GM18499 (cell line): Measurements from ENCODE around the gene HHAT.

Source experiments
- ATAC-seq: cut with Tn5 transposase; IDR thresholded peaks from one replicate; pipeline ENCODE4 v1.9.1; 2021; ENCODE audit warnings: moderate number of reproducible peaks; ENCODE audit not compliant: insufficient read depth, unreplicated experiment

The HHAT gene

DNA sequence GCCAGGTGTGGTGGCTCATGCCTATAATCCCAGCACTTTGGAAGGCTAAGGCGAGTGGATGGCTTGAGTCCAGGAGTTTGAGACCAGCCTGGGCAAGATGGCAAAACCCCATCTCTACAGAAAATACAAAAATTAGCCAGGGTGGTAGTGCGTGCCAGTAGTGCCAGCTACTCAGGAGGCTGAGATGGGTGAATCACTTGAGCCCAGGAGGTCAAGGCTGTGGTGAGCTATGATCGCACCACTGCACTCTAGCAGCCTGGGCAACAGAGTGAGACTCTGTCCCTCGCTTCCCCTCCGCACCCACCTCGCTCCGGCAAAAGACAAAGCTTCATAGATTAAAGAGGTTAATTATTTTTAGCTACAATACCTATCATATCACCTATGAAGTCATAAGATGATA, 100.0 kb downstream of the HHAT start:
- no peak for ATAC-seq

DNA sequence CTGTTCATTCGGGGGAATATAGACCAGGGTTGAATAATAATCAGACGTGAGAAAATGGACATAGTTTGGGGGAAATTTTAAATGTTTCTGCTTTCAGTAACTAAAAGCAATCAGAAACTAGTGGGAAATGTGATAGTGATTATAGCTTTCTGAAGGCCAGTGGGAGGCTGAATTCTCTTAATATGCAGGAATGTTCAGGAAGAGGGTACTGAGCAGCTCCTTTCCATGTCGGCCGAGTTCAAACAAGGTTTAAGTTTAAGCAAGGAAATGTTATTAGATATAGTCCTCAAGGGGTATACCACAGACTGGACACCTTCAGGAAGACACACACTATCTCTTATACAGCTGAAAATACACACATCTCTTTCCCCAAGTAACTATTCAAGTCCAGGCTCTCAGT, 105.5 kb downstream of the HHAT start:
- no peak for ATAC-seq

DNA sequence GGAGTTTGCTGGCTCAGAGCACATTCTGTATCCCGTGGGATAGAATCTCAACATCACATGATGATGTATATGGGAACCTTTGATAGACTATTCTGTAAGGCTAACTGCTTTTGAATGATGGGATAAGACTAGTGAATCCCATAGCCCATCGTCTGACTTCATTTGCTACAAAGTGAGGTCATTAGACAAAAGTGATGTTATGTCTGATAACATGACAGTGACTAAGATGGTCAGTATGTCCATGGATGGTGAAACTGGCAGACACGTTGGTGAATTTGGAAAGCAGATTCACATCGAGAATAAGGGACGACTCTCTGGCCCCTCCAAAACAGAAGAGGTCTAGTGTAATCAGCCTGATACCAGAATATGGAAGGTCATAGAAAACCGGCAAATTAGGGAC, 108.4 kb downstream of the HHAT start:
- ATAC-seq: no peak

DNA sequence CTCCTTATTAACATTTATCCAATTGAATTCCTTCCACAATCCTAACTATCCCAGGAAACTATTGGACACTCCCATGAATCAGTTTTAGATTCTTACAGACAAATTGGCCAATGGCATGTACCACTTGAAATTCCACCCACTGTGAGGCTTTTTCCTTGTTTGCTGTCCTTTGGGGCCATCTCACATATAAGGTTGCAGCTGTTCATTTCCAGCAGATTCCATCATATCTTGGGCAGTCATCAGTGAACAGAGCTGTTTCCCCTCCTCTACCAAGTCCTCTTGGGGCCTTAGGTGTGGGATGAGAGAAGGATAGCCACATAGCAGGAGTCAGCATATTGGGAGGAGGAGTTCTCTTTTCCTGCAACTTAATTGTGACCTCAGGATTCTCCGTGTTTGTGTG, 109.1 kb downstream of the HHAT start:
- no peak for ATAC-seq

DNA sequence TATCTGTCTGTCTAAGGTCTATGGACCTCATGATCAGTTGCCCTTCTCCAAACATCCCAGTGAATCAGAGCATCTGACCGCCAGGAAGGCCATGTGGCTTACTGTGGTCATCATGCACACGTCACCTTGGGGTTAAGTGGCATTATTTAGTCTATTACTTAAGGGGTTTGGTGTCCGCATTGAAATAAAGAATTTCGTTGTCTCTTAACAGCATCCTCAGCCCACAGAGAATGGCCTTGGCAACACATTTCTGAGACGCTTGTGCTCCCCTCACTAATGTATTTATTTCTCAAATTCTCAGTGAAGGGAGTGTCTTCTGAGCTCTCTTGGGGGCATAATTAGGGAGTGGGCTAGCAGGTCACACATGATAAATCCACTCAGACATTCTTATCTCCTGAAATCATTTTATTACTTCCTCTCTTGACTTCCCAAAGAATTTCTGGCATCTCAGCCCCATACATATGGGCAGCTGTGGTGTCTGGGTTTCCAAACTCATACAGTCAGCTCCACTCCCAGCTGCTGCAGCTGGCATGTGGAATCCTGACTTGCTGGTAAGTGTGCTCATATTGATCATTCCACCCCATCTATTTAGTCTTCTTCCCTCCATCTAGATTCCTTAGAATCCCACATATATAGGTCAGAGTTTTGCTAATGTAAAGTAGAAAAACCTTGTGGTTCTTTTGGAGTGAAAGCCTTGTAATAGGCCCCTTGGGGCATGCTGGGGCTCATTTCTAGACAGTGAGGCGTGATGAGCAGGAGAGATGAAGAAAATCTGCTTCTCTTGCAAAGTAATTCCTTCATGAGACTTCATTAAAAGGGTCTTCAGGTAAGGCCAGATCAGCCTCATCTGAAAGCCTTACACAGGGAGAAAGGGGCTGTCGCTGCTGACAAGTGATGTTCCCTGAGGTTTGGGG, 110.5 kb downstream of the HHAT start:
- ATAC-seq: no peak

DNA sequence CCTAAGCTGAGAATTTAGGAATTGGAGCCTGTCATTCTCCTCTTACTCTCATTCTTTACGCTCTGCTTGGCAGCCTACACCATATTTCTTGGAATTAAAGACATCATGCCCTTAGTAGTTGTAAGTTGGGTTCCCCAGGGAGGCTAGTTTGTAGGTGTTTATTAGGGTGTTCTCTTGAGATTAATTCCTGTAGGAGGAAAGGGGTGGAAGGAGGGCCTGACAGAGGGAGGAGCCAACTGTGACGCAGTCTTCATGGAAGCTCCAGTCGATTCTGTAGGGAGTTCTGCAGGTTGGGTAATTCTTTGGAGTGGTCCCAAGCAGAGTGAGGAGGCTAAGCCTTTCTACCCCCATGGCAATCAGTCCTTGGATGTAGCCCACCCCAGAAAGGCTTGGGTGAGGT, 111.4 kb downstream of the HHAT start:
- ATAC-seq: no peak

DNA sequence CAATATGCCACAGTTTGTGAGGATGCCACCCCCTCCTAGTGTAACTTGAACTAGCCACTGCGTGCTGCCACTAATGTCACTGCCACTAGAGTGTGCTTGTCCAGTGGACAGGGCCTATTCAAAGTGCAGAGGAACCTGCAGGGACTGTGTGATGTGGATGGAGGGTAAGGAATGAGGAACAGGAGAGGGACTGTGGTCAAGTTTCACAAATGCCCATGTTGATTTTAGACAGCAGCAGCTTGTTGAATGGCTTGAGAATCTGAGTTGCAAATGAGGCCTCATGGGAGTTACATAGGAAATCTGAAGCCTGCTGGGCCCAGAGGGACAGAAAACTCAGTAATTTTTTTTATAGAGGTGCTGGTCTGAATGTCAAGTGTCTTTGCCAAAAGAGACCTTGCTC, 112.3 kb downstream of the HHAT start:
- no peak for ATAC-seq

DNA sequence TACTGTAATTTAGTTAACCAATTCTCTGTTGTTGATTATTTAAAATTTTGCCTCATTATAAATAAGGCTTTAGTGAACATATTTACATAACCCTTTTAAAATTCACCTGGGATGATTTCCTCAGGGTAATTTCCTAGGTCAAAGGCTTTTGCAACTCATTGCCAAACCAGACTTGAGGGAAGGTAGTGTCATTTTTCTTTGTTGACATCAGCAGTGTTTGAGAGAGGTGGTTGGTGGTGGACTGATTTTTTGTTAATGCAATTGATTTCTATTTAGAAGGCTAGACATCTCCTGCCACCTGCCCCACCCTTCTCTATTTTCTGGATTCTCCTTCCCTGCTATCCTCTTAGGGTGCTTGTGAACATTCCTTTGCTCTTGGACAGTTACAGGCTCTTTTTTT, 116.8 kb downstream of the HHAT start:
- no peak for ATAC-seq

DNA sequence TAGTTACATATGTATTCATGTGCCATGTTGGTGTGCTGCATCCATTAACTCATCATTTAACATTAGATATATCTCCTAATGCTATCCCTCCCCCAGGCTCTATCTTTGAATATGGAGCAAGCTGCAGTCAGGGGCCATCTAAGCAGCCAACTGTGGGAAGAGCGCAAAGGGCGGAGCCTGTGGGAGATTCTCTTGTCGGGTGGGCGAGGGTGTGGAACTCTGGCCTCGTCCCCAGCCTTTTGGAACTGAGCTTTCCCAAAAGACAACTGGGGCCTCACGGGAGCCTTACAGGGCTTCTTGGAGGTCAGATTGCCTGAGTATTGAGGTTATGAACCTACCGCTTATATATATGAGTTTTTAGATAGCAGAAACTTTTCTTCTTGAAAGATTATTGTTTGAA, 117.2 kb downstream of the HHAT start:
- no peak for ATAC-seq

DNA sequence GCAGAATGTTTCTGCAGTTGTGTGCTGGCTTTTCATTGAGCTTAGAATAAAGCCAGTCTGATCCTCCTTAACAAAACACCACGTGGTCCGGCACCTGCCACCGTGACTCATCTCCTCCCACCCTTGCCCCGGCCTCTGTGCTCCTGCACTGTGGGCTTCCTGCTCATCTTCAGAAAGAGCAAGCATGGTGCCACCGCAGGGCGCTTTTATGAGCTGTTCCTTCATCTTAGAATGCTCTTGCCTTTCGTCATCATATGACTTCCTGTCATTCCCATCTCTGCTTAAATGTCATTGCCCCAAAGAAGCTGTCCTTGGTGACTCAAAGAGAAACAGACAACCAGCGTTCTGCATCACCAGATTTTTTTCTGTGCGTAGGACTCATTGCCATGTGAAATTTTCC, 117.8 kb downstream of the HHAT start:
- ATAC-seq: peak; percentile 67

DNA sequence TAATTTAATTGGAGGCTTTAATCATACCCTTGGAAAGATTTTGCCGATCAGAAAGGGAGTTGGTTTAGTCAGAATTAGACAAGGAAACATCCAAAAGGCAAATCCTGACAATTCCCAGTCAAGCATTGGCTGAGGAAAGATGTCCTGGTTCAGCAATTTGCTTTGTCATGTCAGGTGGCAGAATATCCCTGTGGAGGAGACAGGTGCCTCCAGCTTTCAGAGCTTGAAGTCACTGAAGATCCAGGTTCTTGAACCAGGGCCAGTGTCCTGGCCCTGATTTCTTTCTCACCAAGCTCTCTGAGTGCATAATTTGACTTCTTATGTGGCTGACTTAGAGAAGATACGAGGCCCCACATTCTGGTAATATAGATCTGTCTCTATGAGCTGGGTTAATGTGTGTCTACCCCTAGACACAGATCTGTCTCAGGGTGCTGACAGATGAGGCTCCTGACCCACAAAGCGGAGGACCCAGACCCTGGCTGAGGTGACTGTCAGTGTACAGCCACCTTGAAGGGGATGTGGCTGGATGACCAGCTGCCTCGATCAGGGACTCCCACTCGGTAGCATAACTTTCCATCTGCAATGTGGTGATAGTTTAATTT, 118.9 kb downstream of the HHAT start:
- ATAC-seq: no peak

DNA sequence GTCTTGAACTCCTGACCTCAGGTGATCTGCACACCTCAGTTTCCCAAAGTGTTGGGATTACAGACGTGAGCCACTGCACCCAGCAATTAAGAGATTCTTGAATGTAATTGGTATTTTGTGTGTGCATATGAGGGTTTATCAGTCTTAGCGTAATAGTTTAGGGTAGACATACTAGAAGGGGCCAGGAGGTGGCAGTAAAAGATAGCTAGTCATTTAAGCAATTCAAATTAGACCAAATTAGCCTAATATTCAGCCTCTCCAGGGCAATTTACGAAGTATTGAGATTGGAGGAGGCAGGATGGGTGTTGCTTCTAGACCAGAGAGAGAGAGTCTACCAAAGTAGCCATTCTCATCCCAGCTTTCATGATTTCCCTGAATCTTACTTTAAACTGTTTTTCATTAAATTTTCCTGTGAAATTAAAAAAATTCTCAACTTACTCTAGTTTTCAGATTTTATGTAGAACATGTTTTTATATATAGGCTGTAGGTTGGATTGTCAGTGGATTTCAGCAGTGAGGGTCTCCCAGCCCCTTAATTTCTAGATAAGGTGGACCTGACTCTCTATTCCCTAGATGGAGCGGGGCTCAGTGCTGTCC, 119.7 kb downstream of the HHAT start:
- no peak for ATAC-seq

DNA sequence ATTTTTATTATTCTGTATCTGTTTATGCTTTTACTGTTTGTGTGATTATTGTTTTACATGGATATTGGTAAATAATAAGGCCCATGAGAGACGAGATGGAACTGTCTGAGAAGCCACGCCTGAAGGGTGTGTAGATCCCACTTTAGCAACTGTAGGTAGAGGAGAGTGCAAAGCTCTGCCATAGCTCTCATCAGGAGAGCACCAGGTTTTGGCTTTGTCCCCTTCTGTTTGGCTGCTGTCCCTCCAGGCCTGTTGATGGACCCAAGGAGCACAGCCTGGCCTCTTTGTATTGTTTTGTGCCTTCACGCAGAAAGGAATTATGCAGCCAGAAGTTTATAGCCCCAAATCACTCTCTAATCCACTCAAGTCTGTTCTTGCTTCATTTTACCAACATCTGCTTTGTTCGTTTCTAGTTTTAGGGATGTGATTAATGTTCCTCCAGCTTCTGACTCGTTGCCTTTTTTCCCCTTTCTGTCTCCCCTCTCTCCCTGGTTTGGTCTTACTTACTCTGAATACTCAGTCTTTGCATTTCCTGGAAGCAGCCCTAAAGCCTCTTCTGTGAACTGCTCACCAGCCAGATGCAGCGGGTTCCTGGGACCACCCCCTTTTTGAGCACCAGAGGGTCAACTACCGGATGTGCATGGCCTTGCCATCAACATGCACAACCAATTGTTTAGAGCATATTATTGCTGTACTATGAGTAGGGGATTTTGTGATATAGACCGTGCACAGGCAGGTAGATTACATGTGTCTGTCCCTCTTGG, 127.3 kb downstream of the HHAT start:
- ATAC-seq: no peak

DNA sequence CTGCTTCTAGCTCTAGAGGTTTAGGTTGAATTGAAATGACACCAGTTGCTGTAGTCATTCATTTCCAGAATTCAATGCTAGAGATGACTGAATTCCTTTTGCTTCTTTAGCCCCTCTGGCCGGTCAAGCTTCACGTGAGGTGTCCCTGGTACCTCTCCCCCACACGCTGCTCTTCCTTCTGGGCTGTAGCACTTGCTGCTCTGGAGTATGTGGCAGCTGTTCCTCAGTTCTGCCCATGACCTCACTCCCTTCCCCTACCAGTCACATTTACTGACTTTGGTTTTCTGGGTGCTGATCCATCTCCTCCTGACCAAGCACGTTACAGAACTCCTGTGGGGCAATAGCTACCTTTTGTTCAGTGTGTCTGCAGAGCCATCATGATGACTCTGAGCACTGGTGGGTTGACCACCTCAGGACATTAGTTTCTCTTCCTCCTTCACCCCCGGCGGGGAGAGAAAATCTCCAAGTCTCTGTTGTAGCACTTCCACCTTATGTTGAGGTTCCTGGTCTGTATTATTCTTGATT, 128.1 kb downstream of the HHAT start:
- no peak for ATAC-seq

DNA sequence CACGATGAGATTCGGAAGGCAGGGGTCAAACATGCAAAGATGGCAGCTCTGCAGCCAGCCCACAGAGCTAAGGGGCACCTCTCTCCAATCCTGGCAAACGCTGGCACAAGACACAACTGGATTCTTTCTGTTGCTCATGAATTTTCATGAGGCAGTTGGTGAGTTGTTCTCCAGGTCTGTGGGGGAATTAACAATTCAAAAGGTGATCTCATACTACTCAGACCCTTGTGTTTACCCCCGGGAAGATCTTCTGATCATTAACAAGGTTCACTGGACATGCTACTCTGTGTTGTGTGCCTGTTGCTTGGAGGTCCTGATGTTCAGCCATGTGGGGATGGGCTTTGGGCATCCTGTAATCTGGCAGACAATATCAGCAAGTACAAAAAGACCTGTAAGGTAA, 128.9 kb downstream of the HHAT start:
- ATAC-seq: no peak

DNA sequence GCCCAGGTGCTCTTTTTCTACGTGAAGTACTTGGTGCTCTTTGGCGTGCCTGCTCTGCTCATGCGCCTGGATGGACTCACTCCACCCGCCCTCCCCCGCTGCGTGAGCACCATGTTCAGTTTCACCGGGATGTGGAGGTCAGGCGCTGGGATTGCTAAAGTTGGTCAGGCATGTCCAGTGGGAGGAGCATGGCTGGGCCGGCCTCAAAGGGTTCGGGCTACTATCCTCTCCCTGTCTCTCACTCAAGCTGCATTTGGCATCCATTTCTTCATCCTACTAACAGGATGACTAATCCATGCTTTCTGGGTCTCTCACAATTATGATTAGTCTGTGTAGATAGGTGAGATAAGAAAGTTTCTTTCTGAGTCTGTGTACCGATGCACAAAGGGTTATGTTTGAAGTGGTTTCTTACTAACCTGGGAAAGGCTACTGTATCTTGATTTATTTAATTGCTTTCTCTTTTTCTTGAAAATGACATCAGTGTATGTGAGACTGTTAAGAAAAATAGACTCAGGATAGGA, 135.9 kb downstream of the HHAT start:
- ATAC-seq: no peak

DNA sequence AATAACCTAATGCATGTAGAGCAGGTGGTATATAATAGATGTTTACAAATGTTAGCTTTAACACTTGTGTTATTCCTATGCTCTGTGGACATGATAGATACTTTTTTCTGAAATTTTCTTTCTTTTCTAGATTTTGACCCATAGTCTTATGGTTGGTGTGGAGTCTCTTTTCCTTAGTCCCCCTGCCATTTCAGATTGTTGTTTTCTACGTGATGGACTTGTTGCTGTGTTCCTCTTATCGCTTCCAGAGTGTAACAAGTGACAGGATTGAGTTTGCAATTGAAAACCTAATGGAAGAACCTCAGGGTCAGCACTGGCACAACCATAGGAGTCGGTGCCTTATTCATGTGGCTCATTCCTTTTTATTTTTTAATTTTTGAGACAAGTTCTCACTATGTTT, 136.4 kb downstream of the HHAT start:
- ATAC-seq: no peak

DNA sequence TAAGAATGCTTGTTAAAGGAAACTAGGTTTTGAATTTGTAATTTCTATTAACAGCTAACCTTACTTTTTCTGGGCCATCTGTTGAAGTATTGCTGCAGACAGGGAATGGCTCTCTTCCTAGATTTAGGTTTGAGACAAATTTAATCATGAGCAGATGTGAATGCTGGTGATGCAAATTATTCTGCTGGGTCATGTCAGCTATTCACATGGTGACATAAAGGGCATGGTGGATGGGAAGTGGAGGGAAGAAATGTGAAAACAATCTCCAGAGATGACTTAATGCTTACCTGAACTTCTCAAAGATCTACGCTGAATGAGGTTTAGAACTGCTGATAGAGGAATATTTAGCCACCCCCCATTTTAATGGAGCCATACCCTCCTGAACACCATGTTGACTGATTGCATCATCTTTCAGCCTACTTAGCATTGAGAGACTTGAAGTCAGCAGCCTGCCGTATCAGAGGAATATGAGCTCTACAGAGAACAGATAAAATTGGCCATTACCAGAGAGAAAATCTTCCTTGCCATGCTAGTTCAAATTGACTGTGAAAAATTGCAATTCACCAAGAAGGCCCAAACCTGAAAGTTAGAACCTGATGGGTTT, 138.8 kb downstream of the HHAT start:
- ATAC-seq: no peak

DNA sequence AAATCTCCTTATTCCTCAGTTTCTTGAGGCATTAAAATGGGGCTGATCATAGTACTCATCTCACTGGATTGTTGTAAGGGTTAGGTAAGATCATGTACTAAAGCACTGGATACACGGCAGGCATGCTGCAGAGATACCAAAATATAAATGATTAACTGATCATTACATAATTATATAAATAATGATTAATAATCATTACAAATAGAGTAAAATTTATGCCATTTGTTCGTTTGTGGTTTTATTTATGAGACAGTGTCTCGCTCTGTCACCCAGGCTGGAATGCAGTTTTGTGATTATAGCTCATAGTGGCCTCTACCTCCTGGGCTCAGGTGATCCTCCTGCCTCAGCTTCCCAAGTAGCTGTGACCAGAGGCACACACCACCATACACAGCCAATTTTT, 140.7 kb downstream of the HHAT start:
- ATAC-seq: no peak

DNA sequence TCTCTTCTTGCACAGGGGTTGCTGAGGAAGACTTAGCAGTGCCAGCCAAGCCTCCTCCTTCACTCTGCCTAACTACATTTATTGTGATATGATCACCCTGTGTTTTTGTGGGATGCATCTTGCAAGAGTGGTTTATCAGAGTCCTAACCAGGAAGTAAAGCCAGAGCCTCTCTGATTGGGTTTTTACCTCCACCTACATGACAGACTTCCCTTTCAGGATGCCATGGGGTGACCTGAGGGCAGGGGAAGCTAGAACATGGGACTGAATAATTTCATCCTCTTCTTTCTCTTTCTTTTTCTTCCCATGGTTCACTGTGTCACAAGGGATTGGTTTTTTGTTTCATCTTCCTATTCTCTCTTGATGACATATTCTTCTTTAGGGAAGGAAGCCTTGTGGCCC, 146.6 kb downstream of the HHAT start:
- no peak for ATAC-seq
